Hematopoietic multipotent progenitor cell (in vitro differentiated cells): ENCODE data around the gene SMOC2. TPM values are rescaled to one million over a fixed set of nuclear protein-coding genes. Genes with fewer than 3 reads are reported as not detected.

Source experiments
- DNase-seq, 3 donors: peaks; one replicate each; pipeline ENCODE4 v3.0.0-alpha.2; 2011 to 2015; ENCODE audit warnings: low read depth in 2 of 3, low spot score in 2 of 3
- total RNA-seq: library from RNA; depleted of rRNA; stranded (reverse); fragments of >200 nt; gene quantifications from one replicate; pipeline ENCODE4 v1.2.3, GENCODE V29; 2012

The SMOC2 gene
- total RNA-seq, 1 donor: under 0.01 TPM

GRCh38 chr6:168508903-168509302 lies 67.9 kb downstream of the SMOC2 start:
- no peak for DNase-seq

- DNase-seq: no peak
These were observed 72.8 kb downstream of the SMOC2 start for GRCh38 chr6:168513766-168514165.

GRCh38 chr6:168514216-168514615 lies 73.2 kb downstream of the SMOC2 start:
- no peak for DNase-seq

- no peak for DNase-seq
These were observed 74.4 kb downstream of the SMOC2 start for GRCh38 chr6:168515376-168515775.

- DNase-seq: no peak
These were observed 76.2 kb downstream of the SMOC2 start for GRCh38 chr6:168516944-168517741.

GRCh38 chr6:168517742-168518347 lies 76.9 kb downstream of the SMOC2 start:
- no peak for DNase-seq

- no peak for DNase-seq
These were observed 77.4 kb downstream of the SMOC2 start for GRCh38 chr6:168518348-168518745.

GRCh38 chr6:168518867-168519266 lies 77.9 kb downstream of the SMOC2 start:
- no peak for DNase-seq

- DNase-seq: no peak
These were observed 79.2 kb downstream of the SMOC2 start for GRCh38 chr6:168520233-168520632.

GRCh38 chr6:168524571-168525001 lies 83.6 kb downstream of the SMOC2 start:
- no peak for DNase-seq

- no peak for DNase-seq
These were observed 84.1 kb downstream of the SMOC2 start for GRCh38 chr6:168525114-168525513.

GRCh38 chr6:168525926-168526630 lies 85.1 kb downstream of the SMOC2 start:
- DNase-seq: no peak

- no peak for DNase-seq
These were observed 85.9 kb downstream of the SMOC2 start for GRCh38 chr6:168526841-168527281.

GRCh38 chr6:168527451-168528210 lies 86.6 kb downstream of the SMOC2 start:
- DNase-seq: no peak

GRCh38 chr6:168528474-168529095 lies 87.6 kb downstream of the SMOC2 start:
- no peak for DNase-seq

GRCh38 chr6:168529214-168529613 lies 88.2 kb downstream of the SMOC2 start:
- no peak for DNase-seq

- no peak for DNase-seq
These were observed 89.7 kb downstream of the SMOC2 start for GRCh38 chr6:168530653-168531071.

GRCh38 chr6:168532070-168532469 lies 91.1 kb downstream of the SMOC2 start:
- DNase-seq: no peak

- no peak for DNase-seq
These were observed 92.4 kb downstream of the SMOC2 start for GRCh38 chr6:168533414-168533813.

GRCh38 chr6:168534265-168534664 lies 93.3 kb downstream of the SMOC2 start:
- DNase-seq: no peak
